Cardiac fibroblast (primary cell): Measurements from ENCODE around the gene PRPSAP1.
"Not testable (repeated sequence)": the region's sequence is repeated elsewhere in the genome, so short reads cannot be mapped to it uniquely, and the experiment has no call there.

Experiments used
- DNase-seq, 2 donors: peaks; one replicate each; pipeline versions ENCODE4 v3.0.0 to v3.0.0-alpha.2; 2010; ENCODE audit warnings: low read depth in 2 of 2
- H3K4me3 ChIP-seq, 2 donors: replicated peaks in 1 of 2; 1 replicate in 1 of 2; 2 replicates in 1 of 2; pipeline ENCODE4 v1.5.1; 2011; ENCODE audit warnings: low read depth in 2 of 2, low read length in 2 of 2, mild to moderate bottlenecking in 2 of 2, moderate library complexity in 1 of 2
- CTCF ChIP-seq: IDR thresholded peaks from one replicate; pipeline ENCODE4 v1.5.1; 2011; ENCODE audit warnings: low read depth, mild to moderate bottlenecking, low read length, inconsistent platforms

PRPSAP1 gene

GRCh38 chr17:76268991-76269981 lies 84.4 kb downstream of the PRPSAP1 start:
- no peak for DNase-seq
- H3K4me3 ChIP-seq, result no peak overlapping the region
- no peak for TF ChIP-seq CTCF

- H3K4me3 ChIP-seq, result peak overlapping the region in 1 of 2 donors; percentile 26
- DNase-seq, result peak; percentile 90 to 93
- TF ChIP-seq CTCF, result no peak
These were observed 85.5 kb downstream of the PRPSAP1 start for GRCh38 chr17:76268015-76268749.

- H3K4me3 ChIP-seq, result not testable (repeated sequence)
These were observed 86.1 kb downstream of the PRPSAP1 start for GRCh38 chr17:76267581-76268001.

GRCh38 chr17:76267051-76267576 lies 86.6 kb downstream of the PRPSAP1 start:
- TF ChIP-seq CTCF, result no peak
- no peak for DNase-seq
- H3K4me3 ChIP-seq, result peak overlapping the region; percentile 68 to 83

More at GRCh38 chr17:76267581-76268001, 86.1 kb downstream of the PRPSAP1 start:
- not testable (repeated sequence) for DNase-seq

- DNase-seq, result peak; percentile 49 to 65
- peak overlapping the region; percentile 68 to 83 for H3K4me3 ChIP-seq
- TF ChIP-seq CTCF, result no peak
These were observed 87.3 kb downstream of the PRPSAP1 start for GRCh38 chr17:76266244-76266938.

- TF ChIP-seq CTCF, result no peak
- peak; percentile 47 to 75 for DNase-seq
- H3K4me3 ChIP-seq, result peak overlapping the region; percentile 68 to 83
These were observed 88.0 kb downstream of the PRPSAP1 start for GRCh38 chr17:76265624-76266243.
